ENCODE results near the gene GALNT16.

Gene GALNT16

GRCh38 chr14:69351911-69352310 is 92.0 kb downstream of the GALNT16 start:
- Histone ChIP-seq H2AFZ (ENCODE audit: low read depth, low read length) (no peak overlapping the region), H4K20me1 (ENCODE audit: insufficient read depth, low read length) (peaks cover 4% of the 10 kb centered on the region; the same call in 1 of the 2 replicates), H3K9me3 (ENCODE audit: insufficient read depth, low read length, severe bottlenecking) (no peaks in the 10 kb centered on the region), H3K4me2 (ENCODE audit: insufficient read depth, low read length) (no peak overlapping the region), H3K36me3 (ENCODE audit: insufficient read depth, low read length) (no peaks in the 10 kb centered on the region), H3K4me1 (ENCODE audit: insufficient read depth, low read length) (no peaks in the 10 kb centered on the region), H3K9ac (ENCODE audit: low read depth, low read length) (no peak overlapping the region), H3K4me3 (ENCODE audit: low read depth in 1 of 2, low read length in 2 of 2) (no peak overlapping the region), H3K27me3 (ENCODE audit: insufficient read depth, low read length, poor library complexity) (no peaks in the 10 kb centered on the region), H3K27ac (ENCODE audit: low read length) (no peak overlapping the region), H3K79me2 (ENCODE audit: insufficient read depth, low read length) (no peaks in the 10 kb centered on the region)
- no peak for TF ChIP-seq EZH2 (IDR thresholded peaks at IDR 0.05; ENCODE audit: borderline replicate concordance, low read depth, low read length, severe bottlenecking)
- no peak for TF ChIP-seq CTCF (IDR thresholded peaks at IDR 0.05; ENCODE audit: borderline replicate concordance, extremely low read depth, low read length, poor library complexity, severe bottlenecking)
- DNase-seq, result no peak
- ATAC-seq (ENCODE audit: insufficient read depth, low read depth), result no peak

- TF ChIP-seq CTCF (IDR thresholded peaks at IDR 0.05; ENCODE audit: borderline replicate concordance, extremely low read depth, low read length, poor library complexity, severe bottlenecking) (no peak), EZH2 (IDR thresholded peaks at IDR 0.05; ENCODE audit: borderline replicate concordance, low read depth, low read length, severe bottlenecking) (no peak)
- DNase-seq, result no peak
- Histone ChIP-seq H3K27me3 (ENCODE audit: insufficient read depth, low read length, poor library complexity) (no peaks in the 10 kb centered on the region), H3K4me3 (ENCODE audit: low read depth in 1 of 2, low read length in 2 of 2) (no peak overlapping the region), H3K9ac (ENCODE audit: low read depth, low read length) (no peak overlapping the region), H3K9me3 (ENCODE audit: insufficient read depth, low read length, severe bottlenecking) (no peaks in the 10 kb centered on the region), H3K27ac (ENCODE audit: low read length) (no peak overlapping the region), H4K20me1 (ENCODE audit: insufficient read depth, low read length) (peaks cover 4% of the 10 kb centered on the region; the same call in 1 of the 2 replicates), H2AFZ (ENCODE audit: low read depth, low read length) (no peak overlapping the region), H3K4me1 (ENCODE audit: insufficient read depth, low read length) (no peaks in the 10 kb centered on the region), H3K79me2 (ENCODE audit: insufficient read depth, low read length) (no peaks in the 10 kb centered on the region), H3K36me3 (ENCODE audit: insufficient read depth, low read length) (no peaks in the 10 kb centered on the region), H3K4me2 (ENCODE audit: insufficient read depth, low read length) (no peak overlapping the region)
- no peak for ATAC-seq (ENCODE audit: insufficient read depth, low read depth)
These were observed 93.2 kb downstream of the GALNT16 start for GRCh38 chr14:69353168-69353567.

- no peak for TF ChIP-seq EZH2 (IDR thresholded peaks at IDR 0.05; ENCODE audit: borderline replicate concordance, low read depth, low read length, severe bottlenecking)
- TF ChIP-seq CTCF (IDR thresholded peaks at IDR 0.05; ENCODE audit: borderline replicate concordance, extremely low read depth, low read length, poor library complexity, severe bottlenecking), result no peak
- DNase-seq, result peak; percentile 63
These were observed 94.6 kb downstream of the GALNT16 start for GRCh38 chr14:69354383-69355153.

More at GRCh38 chr14:69354383-69355153, 94.6 kb downstream of the GALNT16 start:
- Histone ChIP-seq H3K27ac (ENCODE audit: low read length) (no peak overlapping the region), H3K79me2 (ENCODE audit: insufficient read depth, low read length) (no peaks in the 10 kb centered on the region), H3K4me3 (ENCODE audit: low read depth in 1 of 2, low read length in 2 of 2) (no peak overlapping the region), H3K9ac (ENCODE audit: low read depth, low read length) (no peak overlapping the region), H3K4me2 (ENCODE audit: insufficient read depth, low read length) (no peak overlapping the region), H3K4me1 (ENCODE audit: insufficient read depth, low read length) (no peaks in the 10 kb centered on the region), H3K27me3 (ENCODE audit: insufficient read depth, low read length, poor library complexity) (no peaks in the 10 kb centered on the region), H4K20me1 (ENCODE audit: insufficient read depth, low read length) (peaks cover 4% of the 10 kb centered on the region; the same call in 1 of the 2 replicates), H3K36me3 (ENCODE audit: insufficient read depth, low read length) (no peaks in the 10 kb centered on the region), H3K9me3 (ENCODE audit: insufficient read depth, low read length, severe bottlenecking) (no peaks in the 10 kb centered on the region), H2AFZ (ENCODE audit: low read depth, low read length) (no peak overlapping the region)
- peak; percentile 89 for ATAC-seq (ENCODE audit: insufficient read depth, low read depth)
